GM12878 (cell line): ENCODE measurements around the gene TOP3A.

Experiments used
- EGR1 ChIP-seq, 2 experiments: IDR thresholded peaks; 1 replicate in 1 of 2; 2 replicates in 1 of 2; pipeline ENCODE4 v1.6.1; 2011 to 2012; ENCODE audit warnings: low read depth in 2 of 2, low read length in 2 of 2, borderline replicate concordance in 1 of 2, mild to moderate bottlenecking in 1 of 2, moderate library complexity in 1 of 2
- HDAC2 ChIP-seq: fragments of 200-600 bp; sonication (generic); IDR thresholded peaks from 2 replicates; pipeline ENCODE4 v1.6.1; 2017
- TAF1 ChIP-seq: IDR thresholded peaks from 2 replicates; pipeline ENCODE4 v1.6.1; 2011; ENCODE audit warnings: mild to moderate bottlenecking, low read depth, low read length, borderline replicate concordance
- TF ChIP-seq, protein P1 (sequence below): IDR thresholded peaks from 2 replicates; pipeline ENCODE4 v1.6.1; 2012; ENCODE audit warnings: improper control_type of control experiment, low read depth, low read length; ENCODE audit not compliant: insufficient replicate concordance
- TF ChIP-seq, protein P2 (sequence below): IDR thresholded peaks from 2 replicates; pipeline ENCODE4 v1.6.1; 2012; ENCODE audit warnings: low read depth, low read length, improper control_type of control experiment
- TF ChIP-seq, protein P3 (sequence below): IDR thresholded peaks from 2 replicates; pipeline ENCODE4 v1.6.1; 2011; ENCODE audit warnings: low read depth, mild to moderate bottlenecking, low read length, moderate library complexity, borderline replicate concordance; ENCODE audit errors: extremely low read depth
- TF ChIP-seq, protein P4 (sequence below), 3 experiments: IDR thresholded peaks in 2 of 3; conservative IDR thresholded peaks in 1 of 3; 2 replicates each; pipeline ENCODE4 v1.5.1; 2011; ENCODE audit warnings: low read depth in 3 of 3, low read length in 3 of 3, mild to moderate bottlenecking in 3 of 3, control low read depth in 2 of 3, moderate library complexity in 2 of 3, inconsistent platforms in 1 of 3, mixed read lengths in 1 of 3; ENCODE audit not compliant: control insufficient read depth in 2 of 3, insufficient read depth in 1 of 3; ENCODE audit errors: extremely low read depth in 1 of 3

DNA sequence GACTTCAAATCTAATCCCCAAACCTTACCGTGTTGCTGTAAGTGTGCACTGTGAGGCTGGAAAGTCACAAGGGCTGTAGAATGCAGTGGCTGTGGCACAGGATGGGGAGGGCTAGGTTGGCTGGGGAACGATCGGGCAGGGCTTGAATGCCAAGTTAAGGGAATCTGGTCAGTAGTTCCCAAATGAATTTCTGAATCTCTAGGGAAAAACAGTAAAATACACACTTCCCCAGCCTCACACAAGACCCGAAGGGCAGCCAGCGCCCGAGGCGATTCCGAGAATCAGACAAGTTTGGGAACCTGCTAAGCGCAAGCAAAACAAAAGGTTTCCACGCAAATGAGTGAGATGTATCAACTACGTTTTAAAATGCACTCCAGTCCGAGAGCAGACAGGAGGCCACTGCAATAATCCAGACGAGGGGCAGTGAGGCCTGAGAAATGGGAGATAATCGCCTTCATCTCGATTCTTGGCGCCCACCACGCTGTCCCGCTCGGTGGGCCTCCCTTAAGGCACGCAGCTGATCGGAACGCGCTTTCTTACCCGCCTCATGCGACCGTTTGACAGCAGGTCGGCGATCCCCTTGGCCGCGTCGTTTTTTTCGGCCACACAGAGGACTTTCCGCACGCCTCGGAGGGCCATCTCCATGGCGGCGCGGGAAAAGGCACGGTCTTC is 599 bp downstream of the TOP3A start:
- TF ChIP-seq HDAC2 (no peak), EGR1 (IDR thresholded peaks at IDR 0.05; ENCODE audit: borderline replicate concordance in 1 of 2, low read depth in 2 of 2, low read length in 2 of 2) (no peak), TAF1 (no peak)
- TF ChIP-seq, protein P1, sequence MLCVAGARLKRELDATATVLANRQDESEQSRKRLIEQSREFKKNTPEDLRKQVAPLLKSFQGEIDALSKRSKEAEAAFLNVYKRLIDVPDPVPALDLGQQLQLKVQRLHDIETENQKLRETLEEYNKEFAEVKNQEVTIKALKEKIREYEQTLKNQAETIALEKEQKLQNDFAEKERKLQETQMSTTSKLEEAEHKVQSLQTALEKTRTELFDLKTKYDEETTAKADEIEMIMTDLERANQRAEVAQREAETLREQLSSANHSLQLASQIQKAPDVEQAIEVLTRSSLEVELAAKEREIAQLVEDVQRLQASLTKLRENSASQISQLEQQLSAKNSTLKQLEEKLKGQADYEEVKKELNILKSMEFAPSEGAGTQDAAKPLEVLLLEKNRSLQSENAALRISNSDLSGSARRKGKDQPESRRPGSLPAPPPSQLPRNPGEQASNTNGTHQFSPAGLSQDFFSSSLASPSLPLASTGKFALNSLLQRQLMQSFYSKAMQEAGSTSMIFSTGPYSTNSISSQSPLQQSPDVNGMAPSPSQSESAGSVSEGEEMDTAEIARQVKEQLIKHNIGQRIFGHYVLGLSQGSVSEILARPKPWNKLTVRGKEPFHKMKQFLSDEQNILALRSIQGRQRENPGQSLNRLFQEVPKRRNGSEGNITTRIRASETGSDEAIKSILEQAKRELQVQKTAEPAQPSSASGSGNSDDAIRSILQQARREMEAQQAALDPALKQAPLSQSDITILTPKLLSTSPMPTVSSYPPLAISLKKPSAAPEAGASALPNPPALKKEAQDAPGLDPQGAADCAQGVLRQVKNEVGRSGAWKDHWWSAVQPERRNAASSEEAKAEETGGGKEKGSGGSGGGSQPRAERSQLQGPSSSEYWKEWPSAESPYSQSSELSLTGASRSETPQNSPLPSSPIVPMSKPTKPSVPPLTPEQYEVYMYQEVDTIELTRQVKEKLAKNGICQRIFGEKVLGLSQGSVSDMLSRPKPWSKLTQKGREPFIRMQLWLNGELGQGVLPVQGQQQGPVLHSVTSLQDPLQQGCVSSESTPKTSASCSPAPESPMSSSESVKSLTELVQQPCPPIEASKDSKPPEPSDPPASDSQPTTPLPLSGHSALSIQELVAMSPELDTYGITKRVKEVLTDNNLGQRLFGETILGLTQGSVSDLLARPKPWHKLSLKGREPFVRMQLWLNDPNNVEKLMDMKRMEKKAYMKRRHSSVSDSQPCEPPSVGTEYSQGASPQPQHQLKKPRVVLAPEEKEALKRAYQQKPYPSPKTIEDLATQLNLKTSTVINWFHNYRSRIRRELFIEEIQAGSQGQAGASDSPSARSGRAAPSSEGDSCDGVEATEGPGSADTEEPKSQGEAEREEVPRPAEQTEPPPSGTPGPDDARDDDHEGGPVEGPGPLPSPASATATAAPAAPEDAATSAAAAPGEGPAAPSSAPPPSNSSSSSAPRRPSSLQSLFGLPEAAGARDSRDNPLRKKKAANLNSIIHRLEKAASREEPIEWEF, result no peak
- TF ChIP-seq, protein P2, sequence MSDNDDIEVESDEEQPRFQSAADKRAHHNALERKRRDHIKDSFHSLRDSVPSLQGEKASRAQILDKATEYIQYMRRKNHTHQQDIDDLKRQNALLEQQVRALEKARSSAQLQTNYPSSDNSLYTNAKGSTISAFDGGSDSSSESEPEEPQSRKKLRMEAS, result no peak
- TF ChIP-seq, protein P3, sequence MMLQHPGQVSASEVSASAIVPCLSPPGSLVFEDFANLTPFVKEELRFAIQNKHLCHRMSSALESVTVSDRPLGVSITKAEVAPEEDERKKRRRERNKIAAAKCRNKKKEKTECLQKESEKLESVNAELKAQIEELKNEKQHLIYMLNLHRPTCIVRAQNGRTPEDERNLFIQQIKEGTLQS, result no peak
- TF ChIP-seq, protein P4, sequence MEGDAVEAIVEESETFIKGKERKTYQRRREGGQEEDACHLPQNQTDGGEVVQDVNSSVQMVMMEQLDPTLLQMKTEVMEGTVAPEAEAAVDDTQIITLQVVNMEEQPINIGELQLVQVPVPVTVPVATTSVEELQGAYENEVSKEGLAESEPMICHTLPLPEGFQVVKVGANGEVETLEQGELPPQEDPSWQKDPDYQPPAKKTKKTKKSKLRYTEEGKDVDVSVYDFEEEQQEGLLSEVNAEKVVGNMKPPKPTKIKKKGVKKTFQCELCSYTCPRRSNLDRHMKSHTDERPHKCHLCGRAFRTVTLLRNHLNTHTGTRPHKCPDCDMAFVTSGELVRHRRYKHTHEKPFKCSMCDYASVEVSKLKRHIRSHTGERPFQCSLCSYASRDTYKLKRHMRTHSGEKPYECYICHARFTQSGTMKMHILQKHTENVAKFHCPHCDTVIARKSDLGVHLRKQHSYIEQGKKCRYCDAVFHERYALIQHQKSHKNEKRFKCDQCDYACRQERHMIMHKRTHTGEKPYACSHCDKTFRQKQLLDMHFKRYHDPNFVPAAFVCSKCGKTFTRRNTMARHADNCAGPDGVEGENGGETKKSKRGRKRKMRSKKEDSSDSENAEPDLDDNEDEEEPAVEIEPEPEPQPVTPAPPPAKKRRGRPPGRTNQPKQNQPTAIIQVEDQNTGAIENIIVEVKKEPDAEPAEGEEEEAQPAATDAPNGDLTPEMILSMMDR (IDR thresholded peaks at IDR 0.05 in 2 of 3, conservative IDR thresholded peaks at IDR 0.05 in 1 of 3; ENCODE audit: control insufficient read depth in 2 of 3, extremely low read depth in 1 of 3, insufficient read depth in 1 of 3, low read depth in 3 of 3, low read length in 3 of 3), result no peak
